KMS-11 (cell line): ENCODE measurements around the gene CCDC63.

Experiments
- H2AFZ ChIP-seq: fragments of 200-600 bp; sonication (generic); 2 replicates; pipeline ENCODE4 v1.6.1; 2016; ENCODE audit warnings: antibody characterized with exemption, mixed run types, low read depth
- H3K27ac ChIP-seq: fragments of 200-600 bp; sonication (generic); 2 replicates; pipeline ENCODE4 v1.6.1; 2016; ENCODE audit warnings: mild to moderate bottlenecking, mixed run types
- H3K27me3 ChIP-seq: fragments of 200-600 bp; sonication (generic); 2 replicates; pipeline ENCODE4 v1.6.1; 2017; ENCODE audit warnings: mild to moderate bottlenecking, low read depth, mixed run types, moderate library complexity; ENCODE audit not compliant: insufficient read depth
- H3K36me3 ChIP-seq: fragments of 200-600 bp; sonication (generic); 2 replicates; pipeline ENCODE4 v1.6.1; 2017; ENCODE audit warnings: mild to moderate bottlenecking, mixed run types; ENCODE audit not compliant: insufficient read depth
- H3K4me1 ChIP-seq: fragments of 200-600 bp; sonication (generic); 2 replicates; pipeline ENCODE4 v1.6.1; 2016; ENCODE audit warnings: mild to moderate bottlenecking, low read depth, mixed run types; ENCODE audit not compliant: poor library complexity, severe bottlenecking
- H3K4me2 ChIP-seq: fragments of 200-600 bp; sonication (generic); 2 replicates; pipeline ENCODE4 v1.7.0; 2016; ENCODE audit warnings: mild to moderate bottlenecking, mixed run types
- H3K4me3 ChIP-seq: fragments of 200-600 bp; sonication (generic); IDR thresholded peaks from 2 replicates; pipeline ENCODE4 v1.6.1; 2017; ENCODE audit warnings: low read depth, low read length, mixed read lengths; ENCODE audit not compliant: insufficient read depth
- H3K79me2 ChIP-seq: fragments of 200-600 bp; sonication (generic); 2 replicates; pipeline ENCODE4 v1.6.1; 2016; ENCODE audit warnings: low read depth, mixed run types; ENCODE audit not compliant: insufficient read depth
- H3K9ac ChIP-seq: fragments of 200-600 bp; sonication (generic); 2 replicates; pipeline ENCODE4 v1.6.1; 2016; ENCODE audit warnings: mild to moderate bottlenecking, mixed run types
- H4K20me1 ChIP-seq: fragments of 200-600 bp; sonication (generic); 2 replicates; pipeline ENCODE4 v1.6.1; 2016; ENCODE audit warnings: mild to moderate bottlenecking, mixed run types; ENCODE audit not compliant: insufficient read depth
- CTCF ChIP-seq: fragments of 200-600 bp; sonication (generic); conservative IDR thresholded peaks from 2 replicates; pipeline ENCODE4 v1.6.1; 2017; ENCODE audit warnings: low read depth, mild to moderate bottlenecking, antibody characterized with exemption, low read length, moderate library complexity, mixed read lengths

The CCDC63 gene

GRCh38 chr12:110913119-110914056, 66.6 kb downstream of the CCDC63 start:
- Histone ChIP-seq H3K27me3 (no peaks in the 10 kb centered on the region), H3K4me2 (no peak overlapping the region), H3K4me1 (peaks cover 10% of the 10 kb centered on the region), H3K79me2 (no peaks in the 10 kb centered on the region), H2AFZ (no peak overlapping the region), H4K20me1 (no peaks in the 10 kb centered on the region), H3K36me3 (no peaks in the 10 kb centered on the region), H3K4me3 (no peak overlapping the region), H3K9ac (no peak overlapping the region), H3K27ac (peak overlapping the region; percentile 48; the same call in 1 of the 2 replicates)
- TF ChIP-seq CTCF: no peak

GRCh38 chr12:110916295-110916875, 69.6 kb downstream of the CCDC63 start:
- Histone ChIP-seq H3K27me3 (no peaks in the 10 kb centered on the region), H2AFZ (no peak overlapping the region), H3K79me2 (no peaks in the 10 kb centered on the region), H4K20me1 (no peaks in the 10 kb centered on the region), H3K27ac (no peak overlapping the region), H3K4me1 (peaks cover 10% of the 10 kb centered on the region), H3K4me3 (no peak overlapping the region), H3K36me3 (no peaks in the 10 kb centered on the region), H3K9ac (no peak overlapping the region), H3K4me2 (no peak overlapping the region)
- no peak for TF ChIP-seq CTCF

GRCh38 chr12:110917467-110917866, 70.7 kb downstream of the CCDC63 start:
- Histone ChIP-seq H3K27ac (no peak overlapping the region), H3K4me1 (peaks cover 10% of the 10 kb centered on the region), H3K36me3 (no peaks in the 10 kb centered on the region), H3K4me2 (no peak overlapping the region), H3K9ac (no peak overlapping the region), H4K20me1 (no peaks in the 10 kb centered on the region), H3K79me2 (no peaks in the 10 kb centered on the region), H3K4me3 (no peak overlapping the region), H2AFZ (no peak overlapping the region), H3K27me3 (no peaks in the 10 kb centered on the region)
- no peak for TF ChIP-seq CTCF

GRCh38 chr12:110917961-110918360, 71.2 kb downstream of the CCDC63 start:
- peaks cover 9% of the 10 kb centered on the region for H3K4me1 ChIP-seq
- H4K20me1 ChIP-seq: no peaks in the 10 kb centered on the region
- no peak overlapping the region for H2AFZ ChIP-seq
- H3K79me2 ChIP-seq: no peaks in the 10 kb centered on the region
- H3K9ac ChIP-seq: no peak overlapping the region
- no peak overlapping the region for H3K4me2 ChIP-seq
- H3K27me3 ChIP-seq: no peaks in the 10 kb centered on the region
- no peak overlapping the region for H3K4me3 ChIP-seq
- no peaks in the 10 kb centered on the region for H3K36me3 ChIP-seq
- no peak overlapping the region for H3K27ac ChIP-seq
- no peak for TF ChIP-seq CTCF
